H9 (cell line): ENCODE data around the gene ZMIZ1. TPM values are rescaled to one million over a fixed set of nuclear protein-coding genes. Genes with fewer than 3 reads are reported as not detected.

Experiments
- DNase-seq: peaks from one replicate; pipeline ENCODE4 v3.0.0-alpha.2; 2017
- H2AFZ ChIP-seq: one replicate; pipeline ENCODE4 v1.6.1; 2013; ENCODE audit warnings: mild to moderate bottlenecking, low read length, control low read depth, moderate library complexity
- H2AK5ac ChIP-seq: 2 replicates; pipeline ENCODE4 v1.6.1; 2013; ENCODE audit warnings: low read length, control low read depth, mixed read lengths; ENCODE audit not compliant: insufficient read length
- H2BK120ac ChIP-seq: one replicate; pipeline ENCODE4 v1.6.1; 2013; ENCODE audit warnings: low read depth, mild to moderate bottlenecking, low read length, control low read depth, inconsistent platforms; ENCODE audit not compliant: poor library complexity, severe bottlenecking
- H2BK12ac ChIP-seq: 2 replicates; pipeline ENCODE4 v1.6.1; 2013; ENCODE audit warnings: low read length, control low read depth, mixed read lengths, low read depth; ENCODE audit not compliant: insufficient read length
- H2BK15ac ChIP-seq: 2 replicates; pipeline ENCODE4 v1.6.1; 2013; ENCODE audit warnings: low read depth, low read length, control low read depth
- H2BK20ac ChIP-seq: one replicate; pipeline ENCODE4 v1.6.1; 2013; ENCODE audit warnings: low read depth, mild to moderate bottlenecking, low read length, control low read depth, inconsistent platforms; ENCODE audit not compliant: poor library complexity, severe bottlenecking
- H2BK5ac ChIP-seq: 2 replicates; pipeline ENCODE4 v1.6.1; 2013; ENCODE audit warnings: low read length, control low read depth, mixed read lengths; ENCODE audit not compliant: insufficient read length
- H3K14ac ChIP-seq: 2 replicates; pipeline ENCODE4 v1.6.1; 2013; ENCODE audit warnings: low read length, control low read depth; ENCODE audit not compliant: insufficient read depth
- H3K18ac ChIP-seq: 2 replicates; pipeline ENCODE4 v1.6.1; 2013; ENCODE audit warnings: low read depth, mild to moderate bottlenecking, mixed read lengths, low read length, control low read depth; ENCODE audit not compliant: insufficient read length
- H3K23ac ChIP-seq: 2 replicates; pipeline ENCODE4 v1.6.1; 2013; ENCODE audit warnings: low read length, control low read depth, mixed read lengths, low read depth; ENCODE audit not compliant: insufficient read length
- H3K23me2 ChIP-seq: 2 replicates; pipeline ENCODE4 v1.6.1; 2013; ENCODE audit warnings: low read depth, mild to moderate bottlenecking, mixed read lengths, low read length, control low read depth; ENCODE audit not compliant: insufficient read length, poor library complexity, severe bottlenecking
- H3K27ac ChIP-seq: 2 replicates; pipeline ENCODE4 v1.5.1; 2013; ENCODE audit warnings: low read length, control low read depth, mixed read lengths, low read depth; ENCODE audit not compliant: insufficient read length
- H3K27me3 ChIP-seq: 2 replicates; pipeline ENCODE4 v1.6.1; 2013; ENCODE audit warnings: low read length, control low read depth, inconsistent platforms; ENCODE audit not compliant: insufficient read depth
- H3K4ac ChIP-seq: 2 replicates; pipeline ENCODE4 v1.6.1; 2013; ENCODE audit warnings: low read depth, mild to moderate bottlenecking, control low read depth, inconsistent platforms, low read length, moderate library complexity
- H3K4me1 ChIP-seq: 2 replicates; pipeline ENCODE4 v1.6.1; 2013; ENCODE audit warnings: low read length, control low read depth, inconsistent platforms; ENCODE audit not compliant: insufficient read depth
- H3K4me2 ChIP-seq: 2 replicates; pipeline ENCODE4 v1.6.1; 2013; ENCODE audit warnings: low read length, control low read depth, mixed read lengths; ENCODE audit not compliant: insufficient read length, insufficient read depth
- H3K56ac ChIP-seq: 2 replicates; pipeline ENCODE4 v1.6.1; 2013; ENCODE audit warnings: low read depth, mild to moderate bottlenecking, mixed read lengths, low read length, control low read depth; ENCODE audit not compliant: insufficient read length
- H3K79me1 ChIP-seq: 2 replicates; pipeline ENCODE4 v1.6.1; 2013; ENCODE audit warnings: low read depth, mild to moderate bottlenecking, moderate library complexity, low read length, control low read depth, inconsistent platforms; ENCODE audit not compliant: insufficient read depth, poor library complexity, severe bottlenecking
- H3K79me2 ChIP-seq: 2 replicates; pipeline ENCODE4 v1.6.1; 2013; ENCODE audit warnings: low read length, control low read depth, inconsistent platforms; ENCODE audit not compliant: insufficient read depth
- H3K9ac ChIP-seq: 2 replicates; pipeline ENCODE4 v1.6.1; 2013; ENCODE audit warnings: low read length, control low read depth, mixed read lengths; ENCODE audit not compliant: insufficient read length; ENCODE audit errors: extremely low read depth
- H3K9me3 ChIP-seq: one replicate; pipeline ENCODE4 v1.6.1; 2013; ENCODE audit warnings: low read depth, low read length, inconsistent platforms; ENCODE audit not compliant: control insufficient read depth
- H3T11ph ChIP-seq: one replicate; pipeline ENCODE4 v1.6.1; 2013; ENCODE audit warnings: mild to moderate bottlenecking, low read length, control low read depth, inconsistent platforms
- H4K20me1 ChIP-seq: one replicate; pipeline ENCODE4 v1.6.1; 2013; ENCODE audit not compliant: control insufficient read depth, insufficient read length, insufficient read depth
- H4K5ac ChIP-seq: 2 replicates; pipeline ENCODE4 v1.6.1; 2013; ENCODE audit warnings: low read depth, mild to moderate bottlenecking, mixed read lengths, low read length, control low read depth; ENCODE audit not compliant: insufficient read length
- H4K8ac ChIP-seq: replicated peaks from 2 replicates; pipeline ENCODE4 v1.6.1; 2013; ENCODE audit warnings: low read length, control low read depth, mixed read lengths, low read depth; ENCODE audit not compliant: insufficient read length
- H4K91ac ChIP-seq: 2 replicates; pipeline ENCODE4 v1.6.1; 2013; ENCODE audit warnings: low read depth, mild to moderate bottlenecking, moderate library complexity, mixed read lengths, low read length, control low read depth; ENCODE audit not compliant: insufficient read length
- H3K27ac Mint-ChIP-seq, 3 experiments: 2 replicates in 2 of 3; 3 replicates in 1 of 3; pipeline ENCODE4 v1.8.0; 2020 to 2021; ENCODE audit warnings: mixed read lengths in 3 of 3, mild to moderate bottlenecking in 1 of 3, moderate library complexity in 1 of 3
- H3K27me3 Mint-ChIP-seq: 2 replicates; pipeline ENCODE4 v1.8.0; 2021; ENCODE audit warnings: low read depth, mild to moderate bottlenecking, moderate library complexity, mixed read lengths
- H3K36me3 Mint-ChIP-seq, 3 experiments: 2 replicates in 2 of 3; 3 replicates in 1 of 3; pipeline ENCODE4 v1.8.0; 2020 to 2021; ENCODE audit warnings: low read depth in 3 of 3, mixed read lengths in 3 of 3; ENCODE audit not compliant: insufficient read depth in 1 of 3
- H3K4me1 Mint-ChIP-seq, 2 experiments: 2 replicates each; pipeline ENCODE4 v1.8.0; 2020; ENCODE audit warnings: mixed read lengths in 2 of 2
- H3K4me3 Mint-ChIP-seq, 2 experiments: 2 replicates in 1 of 2; 3 replicates in 1 of 2; pipeline ENCODE4 v1.8.0; 2020 to 2021; ENCODE audit warnings: mild to moderate bottlenecking in 2 of 2, mixed read lengths in 2 of 2, moderate library complexity in 1 of 2
- H3K9me3 Mint-ChIP-seq, 2 experiments: 2 replicates in 1 of 2; 3 replicates in 1 of 2; pipeline ENCODE4 v1.8.0; 2020; ENCODE audit warnings: mild to moderate bottlenecking in 2 of 2, mixed read lengths in 2 of 2, moderate library complexity in 1 of 2
- CTCF ChIP-seq: fragments of 200-600 bp; sonication (generic); conservative IDR thresholded peaks from 3 replicates; pipeline ENCODE4 v1.8.0; 2021; ENCODE audit warnings: antibody characterized with exemption, mild to moderate bottlenecking
- WGBS: extraction: QIAGEN DNeasy Blood & Tissue Kit; methylation state at CpG from one replicate; pipeline ENCODE4 v1.1.7; 2013; ENCODE audit warnings: missing lambda C conversion rate, low lambda C conversion rate, mixed read lengths; ENCODE audit not compliant: insufficient read length; ENCODE audit errors: extremely low coverage; 5-methylcytosine and 5-hydroxymethylcytosine counted together
- total RNA-seq: library from RNA; stranded (reverse); gene quantifications from 2 replicates; pipeline ENCODE4 v1.2.1, GENCODE V29; 2021

ZMIZ1 gene
- total RNA-seq, 1 experiment from 2014 or later, result 36.9 TPM

DNA sequence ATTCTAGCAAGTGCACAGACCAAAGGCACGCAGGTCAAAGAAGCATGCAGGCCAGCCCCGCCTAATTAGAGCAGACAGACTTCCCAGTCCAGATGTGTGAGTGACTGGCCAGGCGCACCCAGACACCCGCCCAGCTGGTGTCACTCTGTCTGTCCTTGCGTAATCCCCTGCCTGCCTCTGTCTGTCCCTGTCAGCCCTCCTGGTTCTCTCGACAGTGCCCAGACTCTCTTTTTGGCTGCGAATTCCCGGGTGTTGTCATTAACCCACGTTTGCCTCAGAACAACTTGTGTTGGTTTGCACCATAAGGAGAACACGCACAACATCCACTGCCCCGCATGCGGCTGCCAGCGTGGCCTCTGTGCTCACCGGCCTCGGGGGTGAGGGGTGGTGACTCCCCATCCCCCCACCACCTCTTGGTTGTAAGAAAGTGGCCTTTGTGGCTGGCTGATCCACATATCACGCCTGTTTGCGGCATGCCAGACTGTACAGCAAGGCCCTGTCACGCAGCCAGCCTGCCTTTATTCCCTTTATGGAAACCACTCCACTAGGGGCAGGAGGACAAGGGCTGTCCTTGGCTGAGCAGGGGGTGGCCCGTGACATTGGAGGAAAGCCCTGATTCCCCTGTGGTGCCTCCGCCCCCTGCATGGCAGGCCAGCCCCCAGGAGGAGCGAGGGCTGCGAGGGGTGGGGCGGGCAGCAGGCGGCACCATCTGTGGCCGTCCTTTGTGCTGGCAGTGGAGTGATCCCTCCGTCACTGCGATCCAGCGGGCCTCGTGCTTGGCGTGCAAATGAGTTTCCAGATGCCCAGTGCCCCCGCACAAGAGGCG is 205.7 kb downstream of the ZMIZ1 start:
- Histone ChIP-seq H3T11ph (no peak overlapping the region), H3K23ac (no peak overlapping the region), H3K79me2 (no peaks in the 10 kb centered on the region), H3K4me1 (no peaks in the 10 kb centered on the region; the same call in 1 of the 2 replicates), H3K27me3 (no peaks in the 10 kb centered on the region), H4K20me1 (no peaks in the 10 kb centered on the region), H3K14ac (no peak overlapping the region), H2AFZ (no peak overlapping the region), H4K5ac (no peak overlapping the region), H3K9me3 (no peaks in the 10 kb centered on the region), H3K9ac (no peak overlapping the region), H3K23me2 (no peaks in the 10 kb centered on the region), H3K56ac (no peak overlapping the region), H2BK5ac (no peak overlapping the region), H2BK20ac (no peak overlapping the region), H3K18ac (no peak overlapping the region), H4K8ac (no peak overlapping the region), H2BK12ac (no peak overlapping the region), H3K79me1 (no peaks in the 10 kb centered on the region), H3K4ac (no peak overlapping the region), H3K4me2 (no peak overlapping the region), H2AK5ac (no peak overlapping the region), H4K91ac (no peak overlapping the region), H2BK120ac (no peak overlapping the region), H2BK15ac (no peak overlapping the region), H3K27ac (no peak overlapping the region)
- H3K27ac Mint-ChIP-seq, result peak overlapping the region in 1 of 3 experiments; percentile 39; a peak in 2 of 7 replicates
- no peaks in the 10 kb centered on the region for H3K27me3 Mint-ChIP-seq
- peaks cover 2 to 20% of the 10 kb centered on the region in 2 experiments for H3K4me1 Mint-ChIP-seq
- no CpG with 5 or more reads among the region's 32 CpGs for WGBS
- no peak for DNase-seq
- no peak overlapping the region for H3K4me3 Mint-ChIP-seq
- peaks cover 12 to 27% (median 26%) of the 10 kb centered on the region in 3 experiments for H3K36me3 Mint-ChIP-seq
- no peak for TF ChIP-seq CTCF
- peaks cover 3% of the 10 kb centered on the region in 2 experiments; a peak in 3 of 5 replicates for H3K9me3 Mint-ChIP-seq
